Activated naive CD8-positive, alpha-beta T cell treated with anti-CD3 and anti-CD28 coated beads, Interleukin-2, amount 10 ng/mL, durations not matched to agents 7 days and 5 days (primary cell): ENCODE data around the gene RWDD1. TPM values are rescaled to one million over a fixed set of nuclear protein-coding genes. Genes with fewer than 3 reads are reported as not detected.

ENCODE experiments used
- ATAC-seq: fragments of 150-1000 bp; cut with Tn5 transposase; one replicate; pipeline ENCODE4 v1.10.0; 2021; ENCODE audit warnings: low read depth, moderate library complexity
- POLR2A ChIA-PET: fragments of 350-600 bp; sonication (Branson Sonifier 250); formaldehyde crosslinking; loops from one replicate; lab custom pipeline; 2021; ENCODE audit warnings: antibody characterized with exemption; lab: Charles Lee
- DNase-seq: peaks from one replicate; pipeline ENCODE4 v3.0.0; 2021
- H3K27ac Mint-ChIP-seq: one replicate; pipeline ENCODE4 v1.8.0; 2022; ENCODE audit warnings: mild to moderate bottlenecking, mixed read lengths
- H3K27me3 Mint-ChIP-seq: one replicate; pipeline ENCODE4 v1.8.0; 2022; ENCODE audit warnings: mild to moderate bottlenecking, moderate library complexity, mixed read lengths
- H3K36me3 Mint-ChIP-seq: one replicate; pipeline ENCODE4 v1.8.0; 2021; ENCODE audit warnings: mild to moderate bottlenecking, mixed read lengths
- H3K4me1 Mint-ChIP-seq: one replicate; pipeline ENCODE4 v1.8.0; 2021; ENCODE audit warnings: mixed read lengths
- H3K4me3 Mint-ChIP-seq: one replicate; pipeline ENCODE4 v1.8.0; 2022; ENCODE audit warnings: mild to moderate bottlenecking, moderate library complexity, mixed read lengths
- H3K9me3 Mint-ChIP-seq: one replicate; pipeline ENCODE4 v1.8.0; 2021; ENCODE audit warnings: mixed read lengths
- total RNA-seq, 2 experiments: library from RNA; stranded (reverse); gene quantifications; one replicate each; pipeline ENCODE4 v1.2.3, GENCODE V29; 2021

Gene RWDD1, protein sequence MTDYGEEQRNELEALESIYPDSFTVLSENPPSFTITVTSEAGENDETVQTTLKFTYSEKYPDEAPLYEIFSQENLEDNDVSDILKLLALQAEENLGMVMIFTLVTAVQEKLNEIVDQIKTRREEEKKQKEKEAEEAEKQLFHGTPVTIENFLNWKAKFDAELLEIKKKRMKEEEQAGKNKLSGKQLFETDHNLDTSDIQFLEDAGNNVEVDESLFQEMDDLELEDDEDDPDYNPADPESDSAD
- total RNA-seq = 10 to 100 TPM; 33.2 to 36.6 TPM

- H3K36me3 Mint-ChIP-seq = peaks cover 13% of the 10 kb centered on the region
- H3K9me3 Mint-ChIP-seq = no peaks in the 10 kb centered on the region
- no peaks in the 10 kb centered on the region for H3K27me3 Mint-ChIP-seq
- ATAC-seq (peak; percentile 93), DNase-seq (peak; percentile 95)
- peaks cover 27% of the 10 kb centered on the region for H3K4me1 Mint-ChIP-seq
- peak within 1 kb of the TSS; percentile 98 for H3K27ac Mint-ChIP-seq
- POLR2A ChIA-PET = interaction anchor here (0.6 to 3.5 kb wide), 14 partner anchors 8 to 470 kb away, joined by 3 to 40 read pairs (median 4); partner anchors contain the start of genes KPNA5, NT5DC1, RSPH4A and TSPYL1
- peak within 1 kb of the TSS; percentile 97 for H3K4me3 Mint-ChIP-seq
These were observed at the start of gene RWDD1 for GRCh38 chr6:116570856-116571682. Gene RWDD1, plus strand, starts transcription at chr6:116571504. Its CDS starts 79 bp downstream, at chr6:116571583.

GRCh38 chr6:116522896-116523295, 48.4 kb upstream of the RWDD1 start:
- no peaks in the 10 kb centered on the region for H3K4me1 Mint-ChIP-seq
- ATAC-seq = no peak
- H3K36me3 Mint-ChIP-seq = no peaks in the 10 kb centered on the region
- POLR2A ChIA-PET = no interaction called here
- no peak overlapping the region for H3K4me3 Mint-ChIP-seq
- H3K27me3 Mint-ChIP-seq = peaks cover 18% of the 10 kb centered on the region
- DNase-seq = no peak
- H3K9me3 Mint-ChIP-seq = no peaks in the 10 kb centered on the region
- no peak overlapping the region for H3K27ac Mint-ChIP-seq

GRCh38 chr6:116524236-116524635, 47.1 kb upstream of the RWDD1 start:
- no peak for ATAC-seq
- Mint-ChIP-seq H3K4me1 (no peaks in the 10 kb centered on the region), H3K27me3 (peaks cover 23% of the 10 kb centered on the region), H3K4me3 (no peak overlapping the region), H3K27ac (no peak overlapping the region), H3K9me3 (no peaks in the 10 kb centered on the region), H3K36me3 (no peaks in the 10 kb centered on the region)
- POLR2A ChIA-PET = no interaction called here
- DNase-seq = no peak

- Mint-ChIP-seq H3K4me1 (no peaks in the 10 kb centered on the region), H3K4me3 (no peak overlapping the region), H3K36me3 (no peaks in the 10 kb centered on the region), H3K27ac (no peak overlapping the region), H3K27me3 (peaks cover 38% of the 10 kb centered on the region), H3K9me3 (no peaks in the 10 kb centered on the region)
- ATAC-seq = no peak
- POLR2A ChIA-PET = no interaction called here
- DNase-seq = no peak
These were observed 43.2 kb upstream of the RWDD1 start for GRCh38 chr6:116528133-116528532.

GRCh38 chr6:116528780-116529179, 42.5 kb upstream of the RWDD1 start:
- H3K4me3 Mint-ChIP-seq = no peak overlapping the region
- no peaks in the 10 kb centered on the region for H3K36me3 Mint-ChIP-seq
- H3K9me3 Mint-ChIP-seq = no peaks in the 10 kb centered on the region
- H3K27ac Mint-ChIP-seq = no peak overlapping the region
- ATAC-seq (no peak), DNase-seq (no peak)
- POLR2A ChIA-PET = no interaction called here
- no peaks in the 10 kb centered on the region for H3K4me1 Mint-ChIP-seq
- H3K27me3 Mint-ChIP-seq = peaks cover 43% of the 10 kb centered on the region

- no peak overlapping the region for H3K27ac Mint-ChIP-seq
- DNase-seq (no peak), ATAC-seq (no peak)
- peaks cover 50% of the 10 kb centered on the region for H3K27me3 Mint-ChIP-seq
- H3K4me3 Mint-ChIP-seq = no peak overlapping the region
- H3K36me3 Mint-ChIP-seq = no peaks in the 10 kb centered on the region
- no peaks in the 10 kb centered on the region for H3K4me1 Mint-ChIP-seq
- POLR2A ChIA-PET = no interaction called here
- H3K9me3 Mint-ChIP-seq = no peaks in the 10 kb centered on the region
These were observed 41.6 kb upstream of the RWDD1 start for GRCh38 chr6:116529466-116530290.

DNA sequence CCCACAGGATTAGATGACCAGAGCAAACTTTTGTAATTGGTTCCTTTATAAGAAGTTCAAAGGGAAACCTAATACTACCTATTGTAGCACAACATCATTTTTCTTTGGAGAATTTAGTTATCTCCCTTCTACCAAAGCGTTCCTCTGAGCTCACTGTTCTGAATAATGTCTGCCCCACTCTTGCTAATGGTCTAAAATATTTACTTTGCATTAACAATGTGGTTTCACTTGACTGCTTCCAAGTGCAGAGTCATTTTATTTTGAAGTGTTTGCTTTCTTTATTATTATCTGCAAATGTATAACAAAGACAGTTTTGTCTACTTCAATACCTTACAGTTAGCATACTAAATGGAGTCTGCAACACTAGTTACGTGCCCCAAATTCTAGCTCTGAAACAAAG, 40.9 kb upstream of the RWDD1 start:
- H3K9me3 Mint-ChIP-seq = no peaks in the 10 kb centered on the region
- H3K4me3 Mint-ChIP-seq = no peak overlapping the region
- no peak for DNase-seq
- POLR2A ChIA-PET = no interaction called here
- H3K27ac Mint-ChIP-seq = no peak overlapping the region
- H3K4me1 Mint-ChIP-seq = no peaks in the 10 kb centered on the region
- H3K36me3 Mint-ChIP-seq = no peaks in the 10 kb centered on the region
- ATAC-seq = no peak
- H3K27me3 Mint-ChIP-seq = peaks cover 53% of the 10 kb centered on the region

DNA sequence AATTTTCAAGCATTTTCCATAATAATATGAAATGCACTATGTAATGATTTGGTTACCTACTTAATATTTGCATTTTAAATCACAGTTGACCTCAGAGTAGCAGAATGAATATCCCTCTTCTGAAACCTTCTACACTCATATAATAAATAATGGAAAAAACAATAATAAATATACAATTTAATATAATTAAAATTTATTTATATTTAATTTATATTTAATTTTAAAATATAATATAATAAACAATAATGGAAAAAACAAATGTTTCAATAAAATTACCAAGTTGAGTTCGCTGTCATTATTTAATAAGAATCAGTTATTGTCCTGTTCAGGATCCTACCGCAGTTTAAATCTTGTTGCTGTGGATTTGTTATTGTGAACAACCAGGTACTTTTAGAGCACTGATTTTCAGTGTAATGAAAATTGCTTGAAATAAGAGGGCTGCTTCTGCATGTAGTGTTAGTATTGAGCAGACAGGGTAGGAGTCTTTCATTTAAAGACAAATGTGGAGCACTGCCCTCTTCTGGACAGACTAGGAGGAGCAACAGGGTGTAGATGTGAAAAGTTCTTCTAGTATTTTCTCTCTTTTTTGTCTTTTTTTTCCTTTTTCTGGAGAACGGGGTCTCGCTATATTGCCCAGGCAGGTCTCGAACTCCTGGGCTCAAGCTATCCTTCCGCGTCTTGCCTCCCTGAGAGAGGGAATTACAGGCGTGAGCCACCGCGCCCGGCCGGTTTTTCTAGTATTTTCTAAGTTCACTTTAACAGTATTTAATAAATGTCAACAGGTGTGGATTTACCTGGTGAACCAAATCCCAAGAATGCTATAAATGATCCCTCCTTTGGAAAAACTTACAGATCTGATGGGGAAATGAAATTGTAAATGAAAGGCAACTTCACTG, 39.4 kb upstream of the RWDD1 start:
- Mint-ChIP-seq H3K36me3 (no peaks in the 10 kb centered on the region), H3K9me3 (no peaks in the 10 kb centered on the region), H3K4me1 (peaks cover 2% of the 10 kb centered on the region), H3K27me3 (peaks cover 51% of the 10 kb centered on the region), H3K27ac (no peak overlapping the region), H3K4me3 (no peak overlapping the region)
- POLR2A ChIA-PET = no interaction called here
- ATAC-seq (peak; percentile 89), DNase-seq (no peak)

- H3K27ac Mint-ChIP-seq = no peak overlapping the region
- H3K4me3 Mint-ChIP-seq = no peak overlapping the region
- H3K36me3 Mint-ChIP-seq = no peaks in the 10 kb centered on the region
- peaks cover 47% of the 10 kb centered on the region for H3K27me3 Mint-ChIP-seq
- ATAC-seq = no peak
- POLR2A ChIA-PET = no interaction called here
- peaks cover 2% of the 10 kb centered on the region for H3K4me1 Mint-ChIP-seq
- no peaks in the 10 kb centered on the region for H3K9me3 Mint-ChIP-seq
- no peak for DNase-seq
These were observed 37.9 kb upstream of the RWDD1 start for GRCh38 chr6:116533233-116533957.

DNA sequence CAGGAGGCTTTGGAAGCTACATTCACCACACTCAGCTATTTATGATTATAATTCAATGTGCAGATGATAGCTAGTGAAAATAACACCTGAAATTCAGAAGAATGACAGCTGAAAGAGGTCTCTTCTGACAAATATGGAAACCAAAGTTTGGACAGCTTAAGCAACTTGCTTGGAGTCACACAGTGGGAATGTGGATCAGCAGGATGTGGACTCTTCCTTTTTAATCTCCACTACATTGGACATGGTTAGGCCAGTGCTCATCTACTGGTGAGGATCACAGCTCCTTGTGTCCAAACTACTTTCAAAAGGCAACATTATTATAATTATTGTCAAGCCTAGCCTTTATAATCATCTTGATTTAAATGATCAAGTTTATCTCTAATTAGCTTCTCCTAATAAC, 36.2 kb upstream of the RWDD1 start:
- H3K36me3 Mint-ChIP-seq = no peaks in the 10 kb centered on the region
- POLR2A ChIA-PET = no interaction called here
- ATAC-seq (no peak), DNase-seq (no peak)
- peaks cover 2% of the 10 kb centered on the region for H3K4me1 Mint-ChIP-seq
- no peaks in the 10 kb centered on the region for H3K9me3 Mint-ChIP-seq
- H3K27me3 Mint-ChIP-seq = peaks cover 37% of the 10 kb centered on the region
- no peak overlapping the region for H3K27ac Mint-ChIP-seq
- no peak overlapping the region for H3K4me3 Mint-ChIP-seq

- Mint-ChIP-seq H3K4me1 (peaks cover 2% of the 10 kb centered on the region), H3K36me3 (no peaks in the 10 kb centered on the region), H3K4me3 (no peak overlapping the region), H3K27me3 (peaks cover 37% of the 10 kb centered on the region), H3K9me3 (no peaks in the 10 kb centered on the region), H3K27ac (no peak overlapping the region)
- ATAC-seq (no peak), DNase-seq (no peak)
- POLR2A ChIA-PET = no interaction called here
These were observed 35.1 kb upstream of the RWDD1 start for GRCh38 chr6:116536216-116536621.

DNA sequence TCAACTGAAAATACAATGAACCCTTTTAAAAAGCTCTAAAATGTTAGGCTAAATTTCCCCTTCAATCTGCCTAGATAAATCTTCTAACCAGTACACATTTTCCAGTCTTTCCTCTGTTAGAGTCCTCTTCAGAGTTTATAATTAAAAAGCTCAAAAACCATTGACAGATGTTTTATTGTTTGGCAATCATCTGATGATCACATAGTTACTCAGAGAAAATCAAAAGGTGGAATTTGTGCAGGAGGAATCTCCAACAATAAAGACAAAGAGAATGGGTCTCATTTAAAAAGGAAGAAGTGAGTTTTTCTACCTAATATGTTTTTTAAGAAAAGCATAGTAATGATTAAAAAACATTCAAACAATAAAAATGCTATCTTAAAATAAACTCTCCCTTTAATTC, 28.9 kb upstream of the RWDD1 start:
- Mint-ChIP-seq H3K9me3 (no peaks in the 10 kb centered on the region), H3K36me3 (no peaks in the 10 kb centered on the region), H3K4me1 (no peaks in the 10 kb centered on the region), H3K4me3 (no peak overlapping the region), H3K27me3 (peaks cover 45% of the 10 kb centered on the region), H3K27ac (no peak overlapping the region)
- DNase-seq (no peak), ATAC-seq (no peak)
- POLR2A ChIA-PET = no interaction called here
